H9 (cell line): ENCODE measurements around the gene HIP1R. TPM values are rescaled to one million over a fixed set of nuclear protein-coding genes. Genes with fewer than 3 reads are reported as not detected.

Experiments
- DNase-seq: peaks from one replicate; pipeline ENCODE4 v3.0.0-alpha.2; 2017
- H2AFZ ChIP-seq: one replicate; pipeline ENCODE4 v1.6.1; 2013; ENCODE audit warnings: mild to moderate bottlenecking, low read length, control low read depth, moderate library complexity
- H2AK5ac ChIP-seq: 2 replicates; pipeline ENCODE4 v1.6.1; 2013; ENCODE audit warnings: low read length, control low read depth, mixed read lengths; ENCODE audit not compliant: insufficient read length
- H2BK120ac ChIP-seq: one replicate; pipeline ENCODE4 v1.6.1; 2013; ENCODE audit warnings: low read depth, mild to moderate bottlenecking, low read length, control low read depth, inconsistent platforms; ENCODE audit not compliant: poor library complexity, severe bottlenecking
- H2BK12ac ChIP-seq: 2 replicates; pipeline ENCODE4 v1.6.1; 2013; ENCODE audit warnings: low read length, control low read depth, mixed read lengths, low read depth; ENCODE audit not compliant: insufficient read length
- H2BK15ac ChIP-seq: 2 replicates; pipeline ENCODE4 v1.6.1; 2013; ENCODE audit warnings: low read depth, low read length, control low read depth
- H2BK20ac ChIP-seq: one replicate; pipeline ENCODE4 v1.6.1; 2013; ENCODE audit warnings: low read depth, mild to moderate bottlenecking, low read length, control low read depth, inconsistent platforms; ENCODE audit not compliant: poor library complexity, severe bottlenecking
- H2BK5ac ChIP-seq: 2 replicates; pipeline ENCODE4 v1.6.1; 2013; ENCODE audit warnings: low read length, control low read depth, mixed read lengths; ENCODE audit not compliant: insufficient read length
- H3K14ac ChIP-seq: 2 replicates; pipeline ENCODE4 v1.6.1; 2013; ENCODE audit warnings: low read length, control low read depth; ENCODE audit not compliant: insufficient read depth
- H3K18ac ChIP-seq: 2 replicates; pipeline ENCODE4 v1.6.1; 2013; ENCODE audit warnings: low read depth, mild to moderate bottlenecking, mixed read lengths, low read length, control low read depth; ENCODE audit not compliant: insufficient read length
- H3K23ac ChIP-seq: 2 replicates; pipeline ENCODE4 v1.6.1; 2013; ENCODE audit warnings: low read length, control low read depth, mixed read lengths, low read depth; ENCODE audit not compliant: insufficient read length
- H3K23me2 ChIP-seq: 2 replicates; pipeline ENCODE4 v1.6.1; 2013; ENCODE audit warnings: low read depth, mild to moderate bottlenecking, mixed read lengths, low read length, control low read depth; ENCODE audit not compliant: insufficient read length, poor library complexity, severe bottlenecking
- H3K27ac ChIP-seq: 2 replicates; pipeline ENCODE4 v1.5.1; 2013; ENCODE audit warnings: low read length, control low read depth, mixed read lengths, low read depth; ENCODE audit not compliant: insufficient read length
- H3K27me3 ChIP-seq: 2 replicates; pipeline ENCODE4 v1.6.1; 2013; ENCODE audit warnings: low read length, control low read depth, inconsistent platforms; ENCODE audit not compliant: insufficient read depth
- H3K4ac ChIP-seq: 2 replicates; pipeline ENCODE4 v1.6.1; 2013; ENCODE audit warnings: low read depth, mild to moderate bottlenecking, control low read depth, inconsistent platforms, low read length, moderate library complexity
- H3K4me1 ChIP-seq: 2 replicates; pipeline ENCODE4 v1.6.1; 2013; ENCODE audit warnings: low read length, control low read depth, inconsistent platforms; ENCODE audit not compliant: insufficient read depth
- H3K4me2 ChIP-seq: 2 replicates; pipeline ENCODE4 v1.6.1; 2013; ENCODE audit warnings: low read length, control low read depth, mixed read lengths; ENCODE audit not compliant: insufficient read length, insufficient read depth
- H3K56ac ChIP-seq: 2 replicates; pipeline ENCODE4 v1.6.1; 2013; ENCODE audit warnings: low read depth, mild to moderate bottlenecking, mixed read lengths, low read length, control low read depth; ENCODE audit not compliant: insufficient read length
- H3K79me1 ChIP-seq: 2 replicates; pipeline ENCODE4 v1.6.1; 2013; ENCODE audit warnings: low read depth, mild to moderate bottlenecking, moderate library complexity, low read length, control low read depth, inconsistent platforms; ENCODE audit not compliant: insufficient read depth, poor library complexity, severe bottlenecking
- H3K79me2 ChIP-seq: 2 replicates; pipeline ENCODE4 v1.6.1; 2013; ENCODE audit warnings: low read length, control low read depth, inconsistent platforms; ENCODE audit not compliant: insufficient read depth
- H3K9ac ChIP-seq: 2 replicates; pipeline ENCODE4 v1.6.1; 2013; ENCODE audit warnings: low read length, control low read depth, mixed read lengths; ENCODE audit not compliant: insufficient read length; ENCODE audit errors: extremely low read depth
- H3K9me3 ChIP-seq: one replicate; pipeline ENCODE4 v1.6.1; 2013; ENCODE audit warnings: low read depth, low read length, inconsistent platforms; ENCODE audit not compliant: control insufficient read depth
- H3T11ph ChIP-seq: one replicate; pipeline ENCODE4 v1.6.1; 2013; ENCODE audit warnings: mild to moderate bottlenecking, low read length, control low read depth, inconsistent platforms
- H4K20me1 ChIP-seq: one replicate; pipeline ENCODE4 v1.6.1; 2013; ENCODE audit not compliant: control insufficient read depth, insufficient read length, insufficient read depth
- H4K5ac ChIP-seq: 2 replicates; pipeline ENCODE4 v1.6.1; 2013; ENCODE audit warnings: low read depth, mild to moderate bottlenecking, mixed read lengths, low read length, control low read depth; ENCODE audit not compliant: insufficient read length
- H4K8ac ChIP-seq: replicated peaks from 2 replicates; pipeline ENCODE4 v1.6.1; 2013; ENCODE audit warnings: low read length, control low read depth, mixed read lengths, low read depth; ENCODE audit not compliant: insufficient read length
- H4K91ac ChIP-seq: 2 replicates; pipeline ENCODE4 v1.6.1; 2013; ENCODE audit warnings: low read depth, mild to moderate bottlenecking, moderate library complexity, mixed read lengths, low read length, control low read depth; ENCODE audit not compliant: insufficient read length
- H3K27ac Mint-ChIP-seq, 3 experiments: 2 replicates in 2 of 3; 3 replicates in 1 of 3; pipeline ENCODE4 v1.8.0; 2020 to 2021; ENCODE audit warnings: mixed read lengths in 3 of 3, mild to moderate bottlenecking in 1 of 3, moderate library complexity in 1 of 3
- H3K27me3 Mint-ChIP-seq: 2 replicates; pipeline ENCODE4 v1.8.0; 2021; ENCODE audit warnings: low read depth, mild to moderate bottlenecking, moderate library complexity, mixed read lengths
- H3K36me3 Mint-ChIP-seq, 3 experiments: 2 replicates in 2 of 3; 3 replicates in 1 of 3; pipeline ENCODE4 v1.8.0; 2020 to 2021; ENCODE audit warnings: low read depth in 3 of 3, mixed read lengths in 3 of 3; ENCODE audit not compliant: insufficient read depth in 1 of 3
- H3K4me1 Mint-ChIP-seq, 2 experiments: 2 replicates each; pipeline ENCODE4 v1.8.0; 2020; ENCODE audit warnings: mixed read lengths in 2 of 2
- H3K4me3 Mint-ChIP-seq, 2 experiments: 2 replicates in 1 of 2; 3 replicates in 1 of 2; pipeline ENCODE4 v1.8.0; 2020 to 2021; ENCODE audit warnings: mild to moderate bottlenecking in 2 of 2, mixed read lengths in 2 of 2, moderate library complexity in 1 of 2
- H3K9me3 Mint-ChIP-seq, 2 experiments: 2 replicates in 1 of 2; 3 replicates in 1 of 2; pipeline ENCODE4 v1.8.0; 2020; ENCODE audit warnings: mild to moderate bottlenecking in 2 of 2, mixed read lengths in 2 of 2, moderate library complexity in 1 of 2
- CTCF ChIP-seq: fragments of 200-600 bp; sonication (generic); conservative IDR thresholded peaks from 3 replicates; pipeline ENCODE4 v1.8.0; 2021; ENCODE audit warnings: antibody characterized with exemption, mild to moderate bottlenecking
- WGBS: extraction: QIAGEN DNeasy Blood & Tissue Kit; methylation state at CpG from one replicate; pipeline ENCODE4 v1.1.7; 2013; ENCODE audit warnings: missing lambda C conversion rate, low lambda C conversion rate, mixed read lengths; ENCODE audit not compliant: insufficient read length; ENCODE audit errors: extremely low coverage; 5-methylcytosine and 5-hydroxymethylcytosine counted together
- total RNA-seq: library from RNA; stranded (reverse); gene quantifications from 2 replicates; pipeline ENCODE4 v1.2.1, GENCODE V29; 2021

The HIP1R gene
- total RNA-seq, 1 experiment from 2014 or later, result 17.4 TPM

GRCh38 chr12:122813310-122813713 is 21.9 kb upstream of the HIP1R start:
- no peak overlapping the region for H2BK5ac ChIP-seq
- no peak overlapping the region for H3T11ph ChIP-seq
- H4K5ac ChIP-seq, result no peak overlapping the region
- no peaks in the 10 kb centered on the region for H3K4me1 ChIP-seq
- no peak overlapping the region for H2AK5ac ChIP-seq
- H3K18ac ChIP-seq, result no peak overlapping the region
- no peaks in the 10 kb centered on the region for H3K9me3 ChIP-seq
- no peak overlapping the region for H3K14ac ChIP-seq
- no peaks in the 10 kb centered on the region for H3K4me1 Mint-ChIP-seq
- no peak overlapping the region for H3K9ac ChIP-seq
- no peak overlapping the region for H4K8ac ChIP-seq
- H3K23me2 ChIP-seq, result no peaks in the 10 kb centered on the region
- H3K79me1 ChIP-seq, result no peaks in the 10 kb centered on the region
- no peak overlapping the region for H4K91ac ChIP-seq
- H4K20me1 ChIP-seq, result no peaks in the 10 kb centered on the region
- no peak for DNase-seq
- no CpG with 5 or more reads among the region's 10 CpGs for WGBS
- H2BK12ac ChIP-seq, result no peak overlapping the region
- no peak overlapping the region for H2BK120ac ChIP-seq
- no peak overlapping the region for H3K23ac ChIP-seq
- no peak overlapping the region for H3K4ac ChIP-seq
- H3K79me2 ChIP-seq, result no peaks in the 10 kb centered on the region
- no peak for TF ChIP-seq CTCF
- no peaks in the 10 kb centered on the region for H3K36me3 Mint-ChIP-seq
- H2AFZ ChIP-seq, result no peak overlapping the region
- no peak overlapping the region for H3K27ac ChIP-seq
- H3K4me2 ChIP-seq, result no peak overlapping the region
- no peak overlapping the region for H2BK20ac ChIP-seq
- no peak overlapping the region for H2BK15ac ChIP-seq
- H3K4me3 Mint-ChIP-seq, result no peak overlapping the region
- H3K9me3 Mint-ChIP-seq, result no peaks in the 10 kb centered on the region
- H3K27me3 Mint-ChIP-seq, result peaks cover 3% of the 10 kb centered on the region; the same call in 1 of the 2 replicates
- no peak overlapping the region for H3K56ac ChIP-seq
- no peaks in the 10 kb centered on the region for H3K27me3 ChIP-seq
- H3K27ac Mint-ChIP-seq, result no peak overlapping the region
